Measurements from ENCODE around the gene SLC2A6.

DNA sequence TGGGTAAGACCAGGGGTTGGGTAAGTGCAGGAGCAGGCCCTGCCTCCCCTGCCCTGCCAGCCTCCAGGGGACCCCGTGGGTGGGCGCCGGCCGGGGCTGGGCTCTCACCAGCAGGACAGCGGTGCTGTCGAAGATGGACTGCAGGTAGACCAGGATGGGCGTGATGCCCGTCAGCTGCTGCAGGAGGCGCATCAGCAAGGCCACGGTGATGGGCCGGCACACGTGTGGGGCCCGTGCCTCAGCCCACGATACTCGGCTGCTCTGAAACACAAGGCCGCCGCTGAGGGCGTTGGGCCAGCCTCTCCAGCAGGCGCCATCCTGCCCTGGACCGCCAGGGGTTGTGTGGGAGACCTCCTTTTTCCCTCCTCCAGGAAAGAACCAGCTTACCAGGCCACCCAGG is 4.0 kb downstream of the SLC2A6 start:
- TF ChIP-seq, protein P1, sequence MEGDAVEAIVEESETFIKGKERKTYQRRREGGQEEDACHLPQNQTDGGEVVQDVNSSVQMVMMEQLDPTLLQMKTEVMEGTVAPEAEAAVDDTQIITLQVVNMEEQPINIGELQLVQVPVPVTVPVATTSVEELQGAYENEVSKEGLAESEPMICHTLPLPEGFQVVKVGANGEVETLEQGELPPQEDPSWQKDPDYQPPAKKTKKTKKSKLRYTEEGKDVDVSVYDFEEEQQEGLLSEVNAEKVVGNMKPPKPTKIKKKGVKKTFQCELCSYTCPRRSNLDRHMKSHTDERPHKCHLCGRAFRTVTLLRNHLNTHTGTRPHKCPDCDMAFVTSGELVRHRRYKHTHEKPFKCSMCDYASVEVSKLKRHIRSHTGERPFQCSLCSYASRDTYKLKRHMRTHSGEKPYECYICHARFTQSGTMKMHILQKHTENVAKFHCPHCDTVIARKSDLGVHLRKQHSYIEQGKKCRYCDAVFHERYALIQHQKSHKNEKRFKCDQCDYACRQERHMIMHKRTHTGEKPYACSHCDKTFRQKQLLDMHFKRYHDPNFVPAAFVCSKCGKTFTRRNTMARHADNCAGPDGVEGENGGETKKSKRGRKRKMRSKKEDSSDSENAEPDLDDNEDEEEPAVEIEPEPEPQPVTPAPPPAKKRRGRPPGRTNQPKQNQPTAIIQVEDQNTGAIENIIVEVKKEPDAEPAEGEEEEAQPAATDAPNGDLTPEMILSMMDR (IDR thresholded peaks at IDR 0.05): no peak
- no peak for TF ChIP-seq ZFX (IDR thresholded peaks at IDR 0.05; ENCODE audit: borderline replicate concordance)
